ENCODE measurements around the gene SNF8. TPM values are rescaled to one million over a fixed set of nuclear protein-coding genes. Genes with fewer than 3 reads are reported as not detected.

The SNF8 gene
- total and polyA plus RNA-seq, 9 of the 15 experiments (the other 6 are each of a cell fraction or from before 2014, with no cell fraction given): 6.9 to 149 (median 117) TPM

DNA sequence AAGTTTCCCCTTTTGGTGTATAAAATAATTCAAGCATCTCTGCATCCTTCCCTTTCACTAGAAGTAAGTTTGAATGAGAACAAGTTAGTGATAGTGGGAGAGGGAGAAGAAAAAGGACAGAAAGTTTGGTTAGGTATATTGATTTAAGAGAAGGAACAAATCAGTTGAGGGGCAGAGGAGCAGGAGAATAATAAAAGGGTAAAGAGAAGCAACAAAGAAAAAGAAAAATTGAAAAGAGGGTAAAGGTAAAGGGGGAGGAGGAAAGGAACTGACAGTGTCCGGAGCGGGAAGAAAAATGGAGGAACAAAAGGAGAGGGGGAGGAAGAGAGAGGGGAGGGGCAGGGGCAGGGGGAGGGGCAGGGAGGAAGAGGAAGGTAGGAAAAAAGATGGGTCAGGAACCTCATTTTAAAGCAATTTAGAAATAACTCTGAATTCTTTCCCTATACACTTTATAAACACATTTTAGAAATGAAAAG is 46.3 kb upstream of the SNF8 start (continued):
- TF ChIP-seq, protein P1, sequence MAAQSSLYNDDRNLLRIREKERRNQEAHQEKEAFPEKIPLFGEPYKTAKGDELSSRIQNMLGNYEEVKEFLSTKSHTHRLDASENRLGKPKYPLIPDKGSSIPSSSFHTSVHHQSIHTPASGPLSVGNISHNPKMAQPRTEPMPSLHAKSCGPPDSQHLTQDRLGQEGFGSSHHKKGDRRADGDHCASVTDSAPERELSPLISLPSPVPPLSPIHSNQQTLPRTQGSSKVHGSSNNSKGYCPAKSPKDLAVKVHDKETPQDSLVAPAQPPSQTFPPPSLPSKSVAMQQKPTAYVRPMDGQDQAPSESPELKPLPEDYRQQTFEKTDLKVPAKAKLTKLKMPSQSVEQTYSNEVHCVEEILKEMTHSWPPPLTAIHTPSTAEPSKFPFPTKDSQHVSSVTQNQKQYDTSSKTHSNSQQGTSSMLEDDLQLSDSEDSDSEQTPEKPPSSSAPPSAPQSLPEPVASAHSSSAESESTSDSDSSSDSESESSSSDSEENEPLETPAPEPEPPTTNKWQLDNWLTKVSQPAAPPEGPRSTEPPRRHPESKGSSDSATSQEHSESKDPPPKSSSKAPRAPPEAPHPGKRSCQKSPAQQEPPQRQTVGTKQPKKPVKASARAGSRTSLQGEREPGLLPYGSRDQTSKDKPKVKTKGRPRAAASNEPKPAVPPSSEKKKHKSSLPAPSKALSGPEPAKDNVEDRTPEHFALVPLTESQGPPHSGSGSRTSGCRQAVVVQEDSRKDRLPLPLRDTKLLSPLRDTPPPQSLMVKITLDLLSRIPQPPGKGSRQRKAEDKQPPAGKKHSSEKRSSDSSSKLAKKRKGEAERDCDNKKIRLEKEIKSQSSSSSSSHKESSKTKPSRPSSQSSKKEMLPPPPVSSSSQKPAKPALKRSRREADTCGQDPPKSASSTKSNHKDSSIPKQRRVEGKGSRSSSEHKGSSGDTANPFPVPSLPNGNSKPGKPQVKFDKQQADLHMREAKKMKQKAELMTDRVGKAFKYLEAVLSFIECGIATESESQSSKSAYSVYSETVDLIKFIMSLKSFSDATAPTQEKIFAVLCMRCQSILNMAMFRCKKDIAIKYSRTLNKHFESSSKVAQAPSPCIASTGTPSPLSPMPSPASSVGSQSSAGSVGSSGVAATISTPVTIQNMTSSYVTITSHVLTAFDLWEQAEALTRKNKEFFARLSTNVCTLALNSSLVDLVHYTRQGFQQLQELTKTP (IDR thresholded peaks at IDR 0.05; ENCODE audit: low read depth in 1 of 2, partially characterized antibody in 2 of 2): no peak
- TF ChIP-seq TBL1XR1 (IDR thresholded peaks at IDR 0.05; ENCODE audit: low read length in 2 of 2): no peak
- no peak for TF ChIP-seq RB1 (IDR thresholded peaks at IDR 0.05; ENCODE audit: low read depth)
- TF ChIP-seq ZNF274 (IDR thresholded peaks at IDR 0.05; ENCODE audit: borderline replicate concordance, low read depth, low read length): no peak
- no peak for TF ChIP-seq FOXK2 (conservative IDR thresholded peaks at IDR 0.05 in 1 of 2, IDR thresholded peaks at IDR 0.05 in 1 of 2; ENCODE audit: low read depth in 2 of 2)
- TF ChIP-seq ZNF354B (CRISPR knock-in tag; IDR thresholded peaks at IDR 0.05): no peak
- TF ChIP-seq HDAC2 (IDR thresholded peaks at IDR 0.05): peak; percentile 56
- TF ChIP-seq MAFG (tag; conservative IDR thresholded peaks at IDR 0.05): no peak
- no peak for TF ChIP-seq ZNF436 (CRISPR knock-in tag; IDR thresholded peaks at IDR 0.05)
- no peak for TF ChIP-seq ILK (tag; IDR thresholded peaks at IDR 0.05; ENCODE audit: borderline replicate concordance, low read depth)
- TF ChIP-seq RHOXF2B (CRISPR knock-in tag; conservative IDR thresholded peaks at IDR 0.05): no peak
- TF ChIP-seq, protein P2, sequence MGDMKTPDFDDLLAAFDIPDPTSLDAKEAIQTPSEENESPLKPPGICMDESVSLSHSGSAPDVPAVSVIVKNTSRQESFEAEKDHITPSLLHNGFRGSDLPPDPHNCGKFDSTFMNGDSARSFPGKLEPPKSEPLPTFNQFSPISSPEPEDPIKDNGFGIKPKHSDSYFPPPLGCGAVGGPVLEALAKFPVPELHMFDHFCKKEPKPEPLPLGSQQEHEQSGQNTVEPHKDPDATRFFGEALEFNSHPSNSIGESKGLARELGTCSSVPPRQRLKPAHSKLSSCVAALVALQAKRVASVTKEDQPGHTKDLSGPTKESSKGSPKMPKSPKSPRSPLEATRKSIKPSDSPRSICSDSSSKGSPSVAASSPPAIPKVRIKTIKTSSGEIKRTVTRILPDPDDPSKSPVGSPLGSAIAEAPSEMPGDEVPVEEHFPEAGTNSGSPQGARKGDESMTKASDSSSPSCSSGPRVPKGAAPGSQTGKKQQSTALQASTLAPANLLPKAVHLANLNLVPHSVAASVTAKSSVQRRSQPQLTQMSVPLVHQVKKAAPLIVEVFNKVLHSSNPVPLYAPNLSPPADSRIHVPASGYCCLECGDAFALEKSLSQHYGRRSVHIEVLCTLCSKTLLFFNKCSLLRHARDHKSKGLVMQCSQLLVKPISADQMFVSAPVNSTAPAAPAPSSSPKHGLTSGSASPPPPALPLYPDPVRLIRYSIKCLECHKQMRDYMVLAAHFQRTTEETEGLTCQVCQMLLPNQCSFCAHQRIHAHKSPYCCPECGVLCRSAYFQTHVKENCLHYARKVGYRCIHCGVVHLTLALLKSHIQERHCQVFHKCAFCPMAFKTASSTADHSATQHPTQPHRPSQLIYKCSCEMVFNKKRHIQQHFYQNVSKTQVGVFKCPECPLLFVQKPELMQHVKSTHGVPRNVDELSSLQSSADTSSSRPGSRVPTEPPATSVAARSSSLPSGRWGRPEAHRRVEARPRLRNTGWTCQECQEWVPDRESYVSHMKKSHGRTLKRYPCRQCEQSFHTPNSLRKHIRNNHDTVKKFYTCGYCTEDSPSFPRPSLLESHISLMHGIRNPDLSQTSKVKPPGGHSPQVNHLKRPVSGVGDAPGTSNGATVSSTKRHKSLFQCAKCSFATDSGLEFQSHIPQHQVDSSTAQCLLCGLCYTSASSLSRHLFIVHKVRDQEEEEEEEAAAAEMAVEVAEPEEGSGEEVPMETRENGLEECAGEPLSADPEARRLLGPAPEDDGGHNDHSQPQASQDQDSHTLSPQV (IDR thresholded peaks at IDR 0.05): no peak
- no peak for TF ChIP-seq ZNF584 (CRISPR knock-in tag; IDR thresholded peaks at IDR 0.05; ENCODE audit: low read depth)
- TF ChIP-seq TARDBP (IDR thresholded peaks at IDR 0.05): no peak
- no peak for TF ChIP-seq SRSF3 (IDR thresholded peaks at IDR 0.05; ENCODE audit: insufficient read depth, low read length)
- TF ChIP-seq HEY1 (CRISPR knock-in tag; IDR thresholded peaks at IDR 0.05; ENCODE audit: borderline replicate concordance): no peak
- TF ChIP-seq, protein P3, sequence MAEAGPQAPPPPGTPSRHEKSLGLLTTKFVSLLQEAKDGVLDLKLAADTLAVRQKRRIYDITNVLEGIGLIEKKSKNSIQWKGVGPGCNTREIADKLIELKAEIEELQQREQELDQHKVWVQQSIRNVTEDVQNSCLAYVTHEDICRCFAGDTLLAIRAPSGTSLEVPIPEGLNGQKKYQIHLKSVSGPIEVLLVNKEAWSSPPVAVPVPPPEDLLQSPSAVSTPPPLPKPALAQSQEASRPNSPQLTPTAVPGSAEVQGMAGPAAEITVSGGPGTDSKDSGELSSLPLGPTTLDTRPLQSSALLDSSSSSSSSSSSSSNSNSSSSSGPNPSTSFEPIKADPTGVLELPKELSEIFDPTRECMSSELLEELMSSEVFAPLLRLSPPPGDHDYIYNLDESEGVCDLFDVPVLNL (CRISPR knock-in tag; IDR thresholded peaks at IDR 0.05; ENCODE audit: low read depth): no peak
- no peak for TF ChIP-seq NFE2L1 (tag; IDR thresholded peaks at IDR 0.05; ENCODE audit: borderline replicate concordance, low read depth)
- no peak for TF ChIP-seq RFX1 (IDR thresholded peaks at IDR 0.05)
- TF ChIP-seq, protein P4, sequence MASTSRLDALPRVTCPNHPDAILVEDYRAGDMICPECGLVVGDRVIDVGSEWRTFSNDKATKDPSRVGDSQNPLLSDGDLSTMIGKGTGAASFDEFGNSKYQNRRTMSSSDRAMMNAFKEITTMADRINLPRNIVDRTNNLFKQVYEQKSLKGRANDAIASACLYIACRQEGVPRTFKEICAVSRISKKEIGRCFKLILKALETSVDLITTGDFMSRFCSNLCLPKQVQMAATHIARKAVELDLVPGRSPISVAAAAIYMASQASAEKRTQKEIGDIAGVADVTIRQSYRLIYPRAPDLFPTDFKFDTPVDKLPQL (IDR thresholded peaks at IDR 0.05; ENCODE audit: extremely low read depth, insufficient read length): no peak
